DMS53 treated with DMSO at 0.1 percent for 48 hours (cell line): Measurements from ENCODE around the gene HCAR2.
"Not testable (repeated sequence)": the region's sequence is repeated elsewhere in the genome, so short reads cannot be mapped to it uniquely, and the experiment has no call there.

Experiments
- DNase-seq: peaks from one replicate; lab custom pipeline; 2025; ENCODE audit not compliant: unreplicated experiment; lab: John Stamatoyannopoulos, UW

The HCAR2 gene

GRCh38 chr12:122702890-122703611, at the start of gene HCAR2:
TSS of gene HCAR2 (minus strand) at chr12:122703357. CDS start at chr12:122703283, 74 bp downstream.
- not testable (repeated sequence) for DNase-seq

DNA sequence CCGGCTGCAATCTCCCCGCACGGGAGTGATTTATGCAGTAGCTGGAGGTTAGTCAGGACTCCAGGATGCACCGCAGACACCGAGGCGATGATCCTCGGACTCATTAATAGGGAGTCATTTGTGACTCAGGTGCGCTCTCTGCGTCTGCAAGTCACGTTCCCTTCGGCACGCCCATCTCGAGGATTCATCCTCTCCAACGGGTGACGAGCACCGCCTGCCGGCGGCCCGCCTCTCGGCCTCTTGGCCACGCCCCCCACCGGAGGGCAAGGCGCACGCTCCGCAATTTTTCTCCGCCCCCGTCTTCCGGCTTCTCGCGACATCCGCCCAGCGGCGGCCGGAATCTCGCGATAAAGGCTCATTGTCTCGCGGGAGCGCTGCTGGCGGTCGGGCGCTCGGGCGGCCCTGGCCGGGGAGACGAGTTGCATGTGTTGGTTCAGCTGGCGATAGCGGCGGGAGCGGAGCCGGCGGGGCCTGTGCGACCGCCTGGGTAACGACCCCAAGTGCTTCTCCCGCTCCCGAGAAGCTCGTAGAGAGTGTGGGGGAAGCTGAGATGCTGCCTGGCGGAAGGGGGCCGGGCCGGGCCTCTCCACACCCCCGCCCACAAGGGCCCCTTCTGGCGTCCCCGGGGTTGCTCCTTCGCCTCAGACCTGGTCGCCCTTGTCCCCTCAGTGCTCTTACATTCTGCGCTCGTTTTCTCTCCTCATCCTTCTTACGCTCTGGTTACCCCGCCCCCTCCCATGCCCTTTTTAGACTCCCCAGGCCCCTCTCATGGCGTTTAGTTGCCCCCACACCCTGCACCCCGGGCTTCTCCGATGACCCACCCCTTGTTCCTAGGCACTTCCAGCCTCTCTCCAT, 49.5 kb upstream of the HCAR2 start, which contains the start of gene DENR:
Gene DENR (plus strand): TSS at position 361 of the 855 bp plus-strand sequence. CDS start 878 bp downstream, outside the sequence.
- DNase-seq = peak; percentile 98

GRCh38 chr12:122750781-122751515, 47.8 kb upstream of the HCAR2 start:
- not testable (repeated sequence) for DNase-seq

GRCh38 chr12:122749569-122750332, 46.6 kb upstream of the HCAR2 start:
- no peak for DNase-seq

DNA sequence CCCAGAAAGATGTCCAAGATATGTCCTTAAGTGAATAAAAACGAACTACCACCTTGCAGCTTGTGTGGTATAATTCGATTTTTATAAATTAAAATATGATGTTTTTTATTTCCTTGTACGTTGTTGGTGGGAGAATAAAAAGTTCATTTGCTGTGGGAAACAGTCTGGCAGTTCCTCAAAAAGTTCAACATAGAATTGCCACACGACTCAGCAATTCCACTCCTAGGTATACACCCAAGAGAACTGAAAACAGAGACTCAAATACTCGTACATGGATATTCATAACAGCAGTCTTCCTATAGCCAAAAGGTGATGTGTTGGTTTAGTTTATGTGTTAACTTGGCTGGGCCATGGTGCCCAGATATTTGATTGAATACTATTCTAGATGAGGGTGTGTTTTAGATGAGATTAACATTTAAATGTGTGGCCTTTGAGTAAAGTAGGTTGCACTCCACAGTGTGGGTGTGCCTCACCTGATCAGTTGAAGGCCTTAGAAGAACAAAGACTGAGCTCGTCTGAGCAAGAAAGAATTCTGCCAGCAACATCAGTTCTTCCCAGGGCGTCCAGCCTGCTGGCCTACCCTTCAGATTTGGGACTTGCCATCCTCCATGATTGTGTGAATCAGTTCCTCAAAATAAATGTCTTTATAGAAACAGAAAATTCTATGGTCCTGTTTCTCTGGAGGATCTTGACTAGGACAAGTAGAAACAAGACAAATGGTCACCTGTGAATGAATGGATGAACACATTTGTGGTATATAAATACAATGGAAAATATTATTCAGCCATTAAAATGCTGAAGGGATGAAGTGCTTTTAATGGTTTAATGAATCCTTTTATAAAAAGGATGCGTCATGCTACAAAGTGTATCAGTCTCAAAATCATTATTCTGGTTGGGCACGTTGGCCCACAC, 44.3 kb upstream of the HCAR2 start:
- no peak for DNase-seq

- DNase-seq = no peak
Measured at GRCh38 chr12:122743895-122744525, 40.9 kb upstream of the HCAR2 start.

GRCh38 chr12:122740351-122740750, 37.2 kb upstream of the HCAR2 start:
- no peak for DNase-seq

GRCh38 chr12:122738571-122738970, 35.4 kb upstream of the HCAR2 start:
- DNase-seq = no peak

DNA sequence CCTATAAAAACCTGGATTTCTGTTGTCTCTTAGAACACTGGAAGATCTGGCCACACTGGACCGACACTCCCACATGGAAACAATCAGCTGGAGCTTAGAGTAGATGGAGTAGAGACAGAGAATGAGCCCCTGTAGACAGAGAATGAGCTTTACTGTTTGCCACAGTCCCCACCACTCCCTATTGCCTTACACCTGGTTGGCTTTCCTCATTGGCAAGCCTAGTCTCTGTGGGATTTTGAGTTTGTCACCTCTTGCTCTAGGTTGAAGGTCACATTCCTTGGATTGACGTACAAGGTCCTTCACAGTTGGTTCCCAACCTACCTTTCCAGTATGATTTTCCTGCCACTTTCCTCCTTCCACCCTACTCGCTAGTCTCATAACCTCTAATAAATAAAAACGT, 29.5 kb upstream of the HCAR2 start:
- DNase-seq = no peak

GRCh38 chr12:122732170-122732569, 29.0 kb upstream of the HCAR2 start:
- no peak for DNase-seq

- peak; percentile 53 for DNase-seq
Measured at GRCh38 chr12:122730215-122731014, 27.3 kb upstream of the HCAR2 start, which contains the start of gene HCAR1. TSS of gene HCAR1 (minus strand) at chr12:122730844. CDS start at chr12:122730339, 505 bp downstream.

- DNase-seq = no peak
Measured at GRCh38 chr12:122729583-122730214, 26.5 kb upstream of the HCAR2 start.

GRCh38 chr12:122726080-122726558, 23.0 kb upstream of the HCAR2 start:
- no peak for DNase-seq

DNA sequence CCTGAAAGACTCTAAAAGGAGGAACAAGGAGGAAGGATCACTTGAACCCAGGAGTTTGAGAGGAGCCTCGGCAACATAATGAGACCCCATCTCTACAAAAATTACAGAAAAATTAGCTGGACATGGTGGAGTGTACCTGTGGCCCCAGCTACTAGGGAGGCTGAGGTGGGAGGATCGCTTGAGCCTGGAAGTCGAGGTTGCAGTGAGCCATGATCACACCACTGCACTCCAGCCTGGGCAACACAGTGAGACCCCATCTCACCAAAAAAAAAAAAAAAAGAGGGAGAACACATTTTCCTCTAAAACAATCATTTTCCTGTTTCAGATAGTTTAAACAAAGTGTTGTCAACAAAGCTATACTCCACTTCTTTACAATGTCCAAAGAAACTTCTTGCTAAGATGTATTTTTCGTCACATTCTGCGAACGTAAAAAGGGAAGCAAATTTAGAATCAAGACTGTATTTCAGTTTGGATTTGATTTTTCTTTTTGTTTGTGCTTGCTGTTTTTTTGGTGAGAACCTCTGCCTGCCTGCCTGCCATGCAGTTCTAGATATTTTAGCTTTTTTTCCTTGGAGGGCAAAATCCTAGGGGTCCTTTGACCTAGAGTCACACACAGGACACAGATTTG, 22.4 kb upstream of the HCAR2 start:
- no peak for DNase-seq

- no peak for DNase-seq
Measured at GRCh38 chr12:122724641-122725243, 21.6 kb upstream of the HCAR2 start.

- DNase-seq = no peak
Measured at GRCh38 chr12:122722387-122722786, 19.2 kb upstream of the HCAR2 start.
